ENCODE data around the gene PHETA1. TPM values are rescaled to one million over a fixed set of nuclear protein-coding genes. Genes with fewer than 3 reads are reported as not detected.

PHETA1 gene
- polyA plus RNA-seq, 1 of the 3 experiments (the other 2 are of a cell fraction), result 7.3 TPM

Small RNAs within 50 kb of the gene (small RNA-seq; reads per million reads assigned to genes)
- 0 reads per million in 7 experiments for gene RNA5SP373

Other genes starting within 250 kb of the PHETA1 start
- gene SH2B3, start 36.8 kb upstream of the PHETA1 start, polyA plus RNA-seq (2012; rRNA removed), result 14.4 and 15.6 TPM in 2 replicates
- 22.8 and 35.7 TPM in 2 replicates for gene ATXN2, start 230.2 kb upstream of the PHETA1 start, polyA plus RNA-seq (2012; rRNA removed)